Hepatocyte (in vitro differentiated cells): Measurements from ENCODE around the gene MAP3K21.

Experiments used
- EZH2 ChIP-seq: fragments of 200-600 bp; sonication (generic); IDR thresholded peaks from 2 replicates; pipeline ENCODE4 v1.6.1; 2016; ENCODE audit warnings: antibody characterized with exemption, mild to moderate bottlenecking, borderline replicate concordance
- EZH2phosphoT487 ChIP-seq: fragments of 200-600 bp; sonication (generic); IDR thresholded peaks from one replicate; pipeline ENCODE4 v1.6.1; 2018; ENCODE audit warnings: antibody characterized with exemption, mild to moderate bottlenecking, low read depth, moderate library complexity; ENCODE audit not compliant: unreplicated experiment, severe bottlenecking
- TF ChIP-seq, protein P1 (sequence below): fragments of 200-600 bp; sonication (generic); IDR thresholded peaks from 2 replicates; pipeline ENCODE4 v1.5.1; 2016; ENCODE audit warnings: antibody characterized with exemption, mild to moderate bottlenecking; ENCODE audit not compliant: poor library complexity

DNA sequence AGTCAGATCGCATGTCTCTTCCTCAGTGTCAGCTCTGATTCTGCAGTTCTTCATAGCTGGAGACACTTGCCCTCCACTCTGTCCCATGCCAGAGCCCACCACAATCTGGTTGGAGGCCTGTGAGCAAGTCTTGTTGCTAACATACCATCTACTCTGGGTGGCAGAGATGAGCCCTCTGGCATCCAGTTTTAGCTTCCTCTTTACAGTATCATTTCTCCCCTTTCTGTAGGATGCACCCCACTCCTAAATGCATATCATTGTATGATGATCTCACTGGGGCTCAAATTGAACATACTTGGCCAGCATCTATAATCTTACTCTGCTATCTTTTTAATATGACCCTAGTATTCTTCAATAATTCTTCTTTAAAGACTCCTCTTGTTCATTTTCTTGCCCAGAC, 48.9 kb upstream of the MAP3K21 start:
- TF ChIP-seq, protein P1, sequence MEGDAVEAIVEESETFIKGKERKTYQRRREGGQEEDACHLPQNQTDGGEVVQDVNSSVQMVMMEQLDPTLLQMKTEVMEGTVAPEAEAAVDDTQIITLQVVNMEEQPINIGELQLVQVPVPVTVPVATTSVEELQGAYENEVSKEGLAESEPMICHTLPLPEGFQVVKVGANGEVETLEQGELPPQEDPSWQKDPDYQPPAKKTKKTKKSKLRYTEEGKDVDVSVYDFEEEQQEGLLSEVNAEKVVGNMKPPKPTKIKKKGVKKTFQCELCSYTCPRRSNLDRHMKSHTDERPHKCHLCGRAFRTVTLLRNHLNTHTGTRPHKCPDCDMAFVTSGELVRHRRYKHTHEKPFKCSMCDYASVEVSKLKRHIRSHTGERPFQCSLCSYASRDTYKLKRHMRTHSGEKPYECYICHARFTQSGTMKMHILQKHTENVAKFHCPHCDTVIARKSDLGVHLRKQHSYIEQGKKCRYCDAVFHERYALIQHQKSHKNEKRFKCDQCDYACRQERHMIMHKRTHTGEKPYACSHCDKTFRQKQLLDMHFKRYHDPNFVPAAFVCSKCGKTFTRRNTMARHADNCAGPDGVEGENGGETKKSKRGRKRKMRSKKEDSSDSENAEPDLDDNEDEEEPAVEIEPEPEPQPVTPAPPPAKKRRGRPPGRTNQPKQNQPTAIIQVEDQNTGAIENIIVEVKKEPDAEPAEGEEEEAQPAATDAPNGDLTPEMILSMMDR, result no peak
- TF ChIP-seq EZH2 (no peak), EZH2phosphoT487 (no peak)
